ENCODE results near the gene PPP1R12B. TPM values are rescaled to one million over a fixed set of nuclear protein-coding genes. Genes with fewer than 3 reads are reported as not detected.
"Not testable (repeated sequence)": the region's sequence is repeated elsewhere in the genome, so short reads cannot be mapped to it uniquely, and the experiment has no call there.

The PPP1R12B gene
- total RNA-seq, 1 donor = 26.8 TPM

- TF ChIP-seq CTCF (IDR thresholded peaks at IDR 0.05; ENCODE audit: insufficient read depth, low read length) = no peak
- no peak overlapping the region for H3K4me3 ChIP-seq (ENCODE audit: low read depth, low read length)
- DNase-seq (ENCODE audit: low read depth) = no peak
Observed at GRCh38 chr1:202638019-202638700, 289.7 kb downstream of the PPP1R12B start.

- not testable (repeated sequence) for H3K4me3 ChIP-seq (ENCODE audit: low read depth, low read length); DNase-seq (ENCODE audit: low read depth)
Observed at GRCh38 chr1:202638701-202639305, 290.3 kb downstream of the PPP1R12B start.

GRCh38 chr1:202639500-202639899 is 291.0 kb downstream of the PPP1R12B start:
- H3K4me3 ChIP-seq (ENCODE audit: low read depth, low read length) = no peak overlapping the region
- DNase-seq (ENCODE audit: low read depth) = no peak
- no peak for TF ChIP-seq CTCF (IDR thresholded peaks at IDR 0.05; ENCODE audit: insufficient read depth, low read length)

DNA sequence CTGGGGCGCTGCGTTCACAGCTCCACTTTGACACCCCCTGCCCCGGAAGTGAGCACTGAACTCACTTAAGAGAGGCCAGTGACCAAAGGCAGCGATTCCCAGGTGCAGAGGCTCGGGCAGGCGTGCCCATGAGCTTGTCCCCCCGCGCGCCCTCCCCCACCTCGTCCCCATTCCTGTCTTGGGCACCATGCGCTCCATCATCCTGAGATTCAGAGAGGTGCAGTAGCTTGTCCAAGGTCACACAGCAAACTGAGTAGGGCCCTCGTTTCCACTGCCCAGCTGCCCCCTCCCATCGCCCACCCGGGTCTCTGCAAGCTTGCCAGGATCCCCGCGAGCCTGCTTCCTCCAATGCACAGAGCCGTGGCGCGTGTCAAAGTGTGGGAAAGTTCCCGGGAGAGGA is 293.7 kb downstream of the PPP1R12B start:
- TF ChIP-seq CTCF (IDR thresholded peaks at IDR 0.05; ENCODE audit: insufficient read depth, low read length) = no peak
- no peak for DNase-seq (ENCODE audit: low read depth)
- H3K4me3 ChIP-seq (ENCODE audit: low read depth, low read length) = no peak overlapping the region

Small RNA genes within 50 kb of the gene (small RNA-seq; reads per million reads assigned to genes)
- gene AC099336.2 (not detected), gene RF00156 (not detected), gene RNU6-89P (not detected)

Other genes with a start within 250 kb of the PPP1R12B start
- not detected in 2 replicates for gene GPR37L1, start 225.8 kb upstream of the PPP1R12B start, total RNA-seq (ENCODE audit: low replicate concordance)
- gene ARL8A, start 204.0 kb upstream of the PPP1R12B start, total RNA-seq (ENCODE audit: low replicate concordance) = 3.4 and 16.9 TPM in 2 replicates
- gene PTPN7, start 188.1 kb upstream of the PPP1R12B start, total RNA-seq (ENCODE audit: low replicate concordance) = not detected in 2 replicates
- gene LGR6, start 154.9 kb upstream of the PPP1R12B start, total RNA-seq (ENCODE audit: low replicate concordance) = not detected in 2 replicates
- gene UBE2T, start 6.8 kb upstream of the PPP1R12B start, total RNA-seq (ENCODE audit: low replicate concordance) = 1.6 and 58.9 TPM in 2 replicates

Data from fibroblast of the aortic adventitia (primary cell).